ENCODE measurements around the gene GAA. TPM values are rescaled to one million over a fixed set of nuclear protein-coding genes. Genes with fewer than 3 reads are reported as not detected.

Gene GAA
- polyA plus RNA-seq, 1 experiment = 3.8 TPM

GRCh38 chr17:80109066-80109660 is 7.8 kb downstream of the GAA start:
- Histone ChIP-seq H3K4me3 (ENCODE audit: low read depth, low read length) (no peak overlapping the region), H3K27me3 (ENCODE audit: control insufficient read depth, insufficient read depth, low read length) (no peaks in the 10 kb centered on the region), H3K9me3 (ENCODE audit: control insufficient read depth, insufficient read depth, low read length) (no peaks in the 10 kb centered on the region; the same call in 1 of the 2 replicates), H3K27ac (ENCODE audit: low read depth, low read length) (no peak overlapping the region)
- no peak for DNase-seq (ENCODE audit: low read depth, low spot score)
- ChIA-PET POLR2A (no interaction called here), CTCF (no interaction called here)
- no peak for TF ChIP-seq CTCF (IDR thresholded peaks at IDR 0.05; ENCODE audit: low read depth, low read length)

- TF ChIP-seq CTCF (IDR thresholded peaks at IDR 0.05; ENCODE audit: low read depth, low read length) = no peak
- no peak overlapping the region for H3K4me3 ChIP-seq (ENCODE audit: low read depth, low read length)
- ChIA-PET POLR2A (no interaction called here), CTCF (no interaction called here)
- no peak overlapping the region for H3K27ac ChIP-seq (ENCODE audit: low read depth, low read length)
- H3K27me3 ChIP-seq (ENCODE audit: control insufficient read depth, insufficient read depth, low read length) = no peaks in the 10 kb centered on the region
- no peaks in the 10 kb centered on the region; the same call in 1 of the 2 replicates for H3K9me3 ChIP-seq (ENCODE audit: control insufficient read depth, insufficient read depth, low read length)
- DNase-seq (ENCODE audit: low read depth, low spot score) = no peak
Observed at GRCh38 chr17:80109713-80110446, 8.5 kb downstream of the GAA start.

GRCh38 chr17:80110447-80110812 is 9.0 kb downstream of the GAA start:
- no peak overlapping the region for H3K27ac ChIP-seq (ENCODE audit: low read depth, low read length)
- no peak for DNase-seq (ENCODE audit: low read depth, low spot score)
- POLR2A ChIA-PET = no interaction called here
- CTCF ChIA-PET = interaction anchor here (0.9 kb wide), 1 partner anchor 28 kb away, joined by 8 read pairs; no protein-coding TSS in a partner anchor
- no peaks in the 10 kb centered on the region for H3K27me3 ChIP-seq (ENCODE audit: control insufficient read depth, insufficient read depth, low read length)
- no peaks in the 10 kb centered on the region; the same call in 1 of the 2 replicates for H3K9me3 ChIP-seq (ENCODE audit: control insufficient read depth, insufficient read depth, low read length)
- TF ChIP-seq CTCF (IDR thresholded peaks at IDR 0.05; ENCODE audit: low read depth, low read length) = no peak
- no peak overlapping the region for H3K4me3 ChIP-seq (ENCODE audit: low read depth, low read length)

GRCh38 chr17:80110927-80111701 is 9.7 kb downstream of the GAA start:
- no peak for DNase-seq (ENCODE audit: low read depth, low spot score)
- TF ChIP-seq CTCF (IDR thresholded peaks at IDR 0.05; ENCODE audit: low read depth, low read length) = no peak
- Histone ChIP-seq H3K4me3 (ENCODE audit: low read depth, low read length) (no peak overlapping the region), H3K9me3 (ENCODE audit: control insufficient read depth, insufficient read depth, low read length) (no peaks in the 10 kb centered on the region; the same call in 1 of the 2 replicates), H3K27ac (ENCODE audit: low read depth, low read length) (no peak overlapping the region), H3K27me3 (ENCODE audit: control insufficient read depth, insufficient read depth, low read length) (no peaks in the 10 kb centered on the region)
- POLR2A ChIA-PET = no interaction called here
- CTCF ChIA-PET = interaction anchor here (0.9 kb wide), 1 partner anchor 28 kb away, joined by 8 read pairs; no protein-coding TSS in a partner anchor

Measured in AG04450 (cell line).